ENCODE data around the gene PKN3. TPM values are rescaled to one million over a fixed set of nuclear protein-coding genes. Genes with fewer than 3 reads are reported as not detected.

The PKN3 gene
- total and polyA plus RNA-seq, 2 of the 13 experiments (the other 11 are each of a cell fraction or from before 2014, with no cell fraction given) = 10.5 to 13.2 TPM

DNA sequence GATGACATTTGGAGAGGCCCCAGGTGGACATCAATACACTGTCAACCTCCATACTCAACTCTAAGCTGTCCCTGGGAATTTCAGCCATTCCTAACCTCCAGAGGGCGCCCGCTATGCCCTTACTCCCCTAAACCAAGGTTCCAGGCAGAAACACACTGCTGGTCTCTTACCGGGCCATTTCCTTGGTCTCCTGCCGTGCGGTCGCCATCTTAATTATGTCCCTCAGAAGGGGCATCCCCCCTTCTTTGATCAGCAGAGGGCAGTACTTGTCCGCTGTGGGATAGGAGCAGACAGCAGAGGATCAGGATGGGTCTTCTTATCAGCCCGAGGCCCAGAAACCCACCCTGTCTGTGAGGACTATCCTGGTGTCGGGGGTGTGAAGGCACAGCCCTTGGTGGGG, 31.0 kb downstream of the PKN3 start (continued):
- TF ChIP-seq TCF7L2 (IDR thresholded peaks at IDR 0.05; ENCODE audit: low read depth, low read length) = no peak
- TF ChIP-seq ZNF44 (CRISPR knock-in tag; IDR thresholded peaks at IDR 0.05) = no peak
- TF ChIP-seq ZNF256 (CRISPR knock-in tag; conservative IDR thresholded peaks at IDR 0.05) = no peak
- TF ChIP-seq, protein P1, sequence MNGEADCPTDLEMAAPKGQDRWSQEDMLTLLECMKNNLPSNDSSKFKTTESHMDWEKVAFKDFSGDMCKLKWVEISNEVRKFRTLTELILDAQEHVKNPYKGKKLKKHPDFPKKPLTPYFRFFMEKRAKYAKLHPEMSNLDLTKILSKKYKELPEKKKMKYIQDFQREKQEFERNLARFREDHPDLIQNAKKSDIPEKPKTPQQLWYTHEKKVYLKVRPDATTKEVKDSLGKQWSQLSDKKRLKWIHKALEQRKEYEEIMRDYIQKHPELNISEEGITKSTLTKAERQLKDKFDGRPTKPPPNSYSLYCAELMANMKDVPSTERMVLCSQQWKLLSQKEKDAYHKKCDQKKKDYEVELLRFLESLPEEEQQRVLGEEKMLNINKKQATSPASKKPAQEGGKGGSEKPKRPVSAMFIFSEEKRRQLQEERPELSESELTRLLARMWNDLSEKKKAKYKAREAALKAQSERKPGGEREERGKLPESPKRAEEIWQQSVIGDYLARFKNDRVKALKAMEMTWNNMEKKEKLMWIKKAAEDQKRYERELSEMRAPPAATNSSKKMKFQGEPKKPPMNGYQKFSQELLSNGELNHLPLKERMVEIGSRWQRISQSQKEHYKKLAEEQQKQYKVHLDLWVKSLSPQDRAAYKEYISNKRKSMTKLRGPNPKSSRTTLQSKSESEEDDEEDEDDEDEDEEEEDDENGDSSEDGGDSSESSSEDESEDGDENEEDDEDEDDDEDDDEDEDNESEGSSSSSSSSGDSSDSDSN (CRISPR knock-in tag; IDR thresholded peaks at IDR 0.05) = peak; percentile 23; the same call in 1 of the 2 replicates
- TF ChIP-seq, protein P2, sequence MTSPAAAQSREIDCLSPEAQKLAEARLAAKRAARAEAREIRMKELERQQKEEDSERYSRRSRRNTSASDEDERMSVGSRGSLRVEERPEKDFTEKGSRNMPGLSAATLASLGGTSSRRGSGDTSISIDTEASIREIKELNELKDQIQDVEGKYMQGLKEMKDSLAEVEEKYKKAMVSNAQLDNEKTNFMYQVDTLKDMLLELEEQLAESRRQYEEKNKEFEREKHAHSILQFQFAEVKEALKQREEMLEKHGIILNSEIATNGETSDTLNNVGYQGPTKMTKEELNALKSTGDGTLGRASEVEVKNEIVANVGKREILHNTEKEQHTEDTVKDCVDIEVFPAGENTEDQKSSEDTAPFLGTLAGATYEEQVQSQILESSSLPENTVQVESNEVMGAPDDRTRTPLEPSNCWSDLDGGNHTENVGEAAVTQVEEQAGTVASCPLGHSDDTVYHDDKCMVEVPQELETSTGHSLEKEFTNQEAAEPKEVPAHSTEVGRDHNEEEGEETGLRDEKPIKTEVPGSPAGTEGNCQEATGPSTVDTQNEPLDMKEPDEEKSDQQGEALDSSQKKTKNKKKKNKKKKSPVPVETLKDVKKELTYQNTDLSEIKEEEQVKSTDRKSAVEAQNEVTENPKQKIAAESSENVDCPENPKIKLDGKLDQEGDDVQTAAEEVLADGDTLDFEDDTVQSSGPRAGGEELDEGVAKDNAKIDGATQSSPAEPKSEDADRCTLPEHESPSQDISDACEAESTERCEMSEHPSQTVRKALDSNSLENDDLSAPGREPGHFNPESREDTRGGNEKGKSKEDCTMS (CRISPR knock-in tag; conservative IDR thresholded peaks at IDR 0.05) = no peak
- TF ChIP-seq KLF16 (CRISPR knock-in tag; IDR thresholded peaks at IDR 0.05) = peak in 1 of 2 experiments; percentile 76; a peak in 1 of 4 replicates
- TF ChIP-seq, protein P3, sequence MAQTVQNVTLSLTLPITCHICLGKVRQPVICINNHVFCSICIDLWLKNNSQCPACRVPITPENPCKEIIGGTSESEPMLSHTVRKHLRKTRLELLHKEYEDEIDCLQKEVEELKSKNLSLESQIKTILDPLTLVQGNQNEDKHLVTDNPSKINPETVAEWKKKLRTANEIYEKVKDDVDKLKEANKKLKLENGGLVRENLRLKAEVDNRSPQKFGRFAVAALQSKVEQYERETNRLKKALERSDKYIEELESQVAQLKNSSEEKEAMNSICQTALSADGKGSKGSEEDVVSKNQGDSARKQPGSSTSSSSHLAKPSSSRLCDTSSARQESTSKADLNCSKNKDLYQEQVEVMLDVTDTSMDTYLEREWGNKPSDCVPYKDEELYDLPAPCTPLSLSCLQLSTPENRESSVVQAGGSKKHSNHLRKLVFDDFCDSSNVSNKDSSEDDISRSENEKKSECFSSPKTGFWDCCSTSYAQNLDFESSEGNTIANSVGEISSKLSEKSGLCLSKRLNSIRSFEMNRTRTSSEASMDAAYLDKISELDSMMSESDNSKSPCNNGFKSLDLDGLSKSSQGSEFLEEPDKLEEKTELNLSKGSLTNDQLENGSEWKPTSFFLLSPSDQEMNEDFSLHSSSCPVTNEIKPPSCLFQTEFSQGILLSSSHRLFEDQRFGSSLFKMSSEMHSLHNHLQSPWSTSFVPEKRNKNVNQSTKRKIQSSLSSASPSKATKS (CRISPR knock-in tag; IDR thresholded peaks at IDR 0.05) = no peak
- no peak for TF ChIP-seq RFX1 (IDR thresholded peaks at IDR 0.05)
- TF ChIP-seq, protein P4, sequence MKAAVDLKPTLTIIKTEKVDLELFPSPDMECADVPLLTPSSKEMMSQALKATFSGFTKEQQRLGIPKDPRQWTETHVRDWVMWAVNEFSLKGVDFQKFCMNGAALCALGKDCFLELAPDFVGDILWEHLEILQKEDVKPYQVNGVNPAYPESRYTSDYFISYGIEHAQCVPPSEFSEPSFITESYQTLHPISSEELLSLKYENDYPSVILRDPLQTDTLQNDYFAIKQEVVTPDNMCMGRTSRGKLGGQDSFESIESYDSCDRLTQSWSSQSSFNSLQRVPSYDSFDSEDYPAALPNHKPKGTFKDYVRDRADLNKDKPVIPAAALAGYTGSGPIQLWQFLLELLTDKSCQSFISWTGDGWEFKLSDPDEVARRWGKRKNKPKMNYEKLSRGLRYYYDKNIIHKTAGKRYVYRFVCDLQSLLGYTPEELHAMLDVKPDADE (CRISPR knock-in tag; IDR thresholded peaks at IDR 0.05) = no peak
- TF ChIP-seq, protein P5, sequence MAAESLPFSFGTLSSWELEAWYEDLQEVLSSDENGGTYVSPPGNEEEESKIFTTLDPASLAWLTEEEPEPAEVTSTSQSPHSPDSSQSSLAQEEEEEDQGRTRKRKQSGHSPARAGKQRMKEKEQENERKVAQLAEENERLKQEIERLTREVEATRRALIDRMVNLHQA (CRISPR knock-in tag; IDR thresholded peaks at IDR 0.05) = no peak
- TF ChIP-seq MXI1 (IDR thresholded peaks at IDR 0.05; ENCODE audit: borderline replicate concordance, low read depth, low read length) = no peak
- TF ChIP-seq EED (CRISPR knock-in tag; IDR thresholded peaks at IDR 0.05) = no peak
- TF ChIP-seq ZNF431 (CRISPR knock-in tag; IDR thresholded peaks at IDR 0.05; ENCODE audit: borderline replicate concordance, low read depth) = no peak
- TF ChIP-seq, protein P6, sequence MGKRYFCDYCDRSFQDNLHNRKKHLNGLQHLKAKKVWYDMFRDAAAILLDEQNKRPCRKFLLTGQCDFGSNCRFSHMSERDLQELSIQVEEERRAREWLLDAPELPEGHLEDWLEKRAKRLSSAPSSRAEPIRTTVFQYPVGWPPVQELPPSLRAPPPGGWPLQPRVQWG (CRISPR knock-in tag; IDR thresholded peaks at IDR 0.05; ENCODE audit: borderline replicate concordance, low read depth) = no peak
- TF ChIP-seq ZNF234 (CRISPR knock-in tag; conservative IDR thresholded peaks at IDR 0.05) = no peak
- TF ChIP-seq, protein P7, sequence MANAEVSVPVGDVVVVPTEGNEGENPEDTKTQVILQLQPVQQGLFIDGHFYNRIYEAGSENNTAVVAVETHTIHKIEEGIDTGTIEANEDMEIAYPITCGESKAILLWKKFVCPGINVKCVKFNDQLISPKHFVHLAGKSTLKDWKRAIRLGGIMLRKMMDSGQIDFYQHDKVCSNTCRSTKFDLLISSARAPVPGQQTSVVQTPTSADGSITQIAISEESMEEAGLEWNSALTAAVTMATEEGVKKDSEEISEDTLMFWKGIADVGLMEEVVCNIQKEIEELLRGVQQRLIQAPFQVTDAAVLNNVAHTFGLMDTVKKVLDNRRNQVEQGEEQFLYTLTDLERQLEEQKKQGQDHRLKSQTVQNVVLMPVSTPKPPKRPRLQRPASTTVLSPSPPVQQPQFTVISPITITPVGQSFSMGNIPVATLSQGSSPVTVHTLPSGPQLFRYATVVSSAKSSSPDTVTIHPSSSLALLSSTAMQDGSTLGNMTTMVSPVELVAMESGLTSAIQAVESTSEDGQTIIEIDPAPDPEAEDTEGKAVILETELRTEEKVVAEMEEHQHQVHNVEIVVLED (CRISPR knock-in tag; IDR thresholded peaks at IDR 0.05; ENCODE audit: borderline replicate concordance) = peak; percentile 23; the same call in 1 of the 2 replicates
- no peak for TF ChIP-seq MBNL3 (CRISPR knock-in tag; conservative IDR thresholded peaks at IDR 0.05)
- TF ChIP-seq RFX5 (IDR thresholded peaks at IDR 0.05; ENCODE audit: low read depth, low read length) = no peak
- TF ChIP-seq TEAD3 (CRISPR knock-in tag; optimal IDR thresholded peaks at IDR 0.05; ENCODE audit: borderline replicate concordance) = peak; percentile 43
